ENCODE data around the gene PARN.
"Not testable (repeated sequence)": the region's sequence is repeated elsewhere in the genome, so short reads cannot be mapped to it uniquely, and the experiment has no call there.

Gene PARN

DNA sequence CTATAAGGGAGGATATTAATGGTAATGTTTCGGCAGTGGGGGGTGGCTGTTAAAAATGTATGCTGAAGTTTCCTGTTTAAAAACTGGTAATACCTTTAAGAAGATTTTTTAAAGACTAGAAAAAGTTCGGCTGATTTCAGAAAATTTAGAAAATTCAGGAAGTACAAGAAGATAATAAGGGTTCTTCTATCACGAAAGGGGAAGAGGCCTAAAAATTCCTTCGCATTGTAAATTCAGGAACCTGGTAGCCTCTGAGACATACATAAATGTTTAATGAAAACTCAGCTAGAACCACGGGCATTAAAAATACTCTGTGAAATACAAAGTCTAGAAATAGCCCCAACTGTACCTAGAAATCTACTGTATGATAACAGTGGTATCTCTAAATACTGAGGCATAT lies 181.2 kb downstream of the PARN start:
- H3K27me3 ChIP-seq (ENCODE audit: control insufficient read depth, insufficient read depth, low read length) = no peaks in the 10 kb centered on the region
- no peak overlapping the region for H3K9ac ChIP-seq (ENCODE audit: low read length)
- no peaks in the 10 kb centered on the region for H3K36me3 ChIP-seq (ENCODE audit: control insufficient read depth, insufficient read depth, low read length)
- H3K4me1 ChIP-seq (ENCODE audit: control insufficient read depth, insufficient read depth, low read length) = no peaks in the 10 kb centered on the region
- H3K9me3 ChIP-seq (ENCODE audit: control insufficient read depth, low read length) = no peaks in the 10 kb centered on the region
- no peak overlapping the region for H3K4me3 ChIP-seq (ENCODE audit: low read length)

DNA sequence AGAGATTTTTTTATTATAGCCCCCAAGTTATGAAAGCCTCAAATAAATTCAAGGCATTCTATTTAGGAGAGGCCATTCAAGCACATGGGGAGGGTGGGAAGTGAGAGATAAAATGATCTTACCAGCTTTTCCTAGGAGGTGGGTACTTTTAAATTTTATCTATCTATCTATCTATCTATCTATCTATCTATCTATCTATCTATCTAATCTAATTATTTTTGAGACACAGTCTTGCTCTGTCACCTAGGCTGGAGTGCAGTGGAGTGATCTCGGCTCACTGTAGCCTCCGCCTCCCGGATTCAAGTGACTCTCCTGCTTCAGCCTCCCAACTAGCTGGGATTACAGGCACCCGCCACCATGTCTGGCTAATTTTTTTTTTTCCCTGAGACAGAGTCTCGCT lies 182.3 kb downstream of the PARN start:
- no peak overlapping the region for H3K9ac ChIP-seq (ENCODE audit: low read length)
- H3K27me3 ChIP-seq (ENCODE audit: control insufficient read depth, insufficient read depth, low read length) = no peaks in the 10 kb centered on the region
- H3K36me3 ChIP-seq (ENCODE audit: control insufficient read depth, insufficient read depth, low read length) = no peaks in the 10 kb centered on the region
- H3K9me3 ChIP-seq (ENCODE audit: control insufficient read depth, low read length) = no peaks in the 10 kb centered on the region
- no peak overlapping the region for H3K4me3 ChIP-seq (ENCODE audit: low read length)
- H3K4me1 ChIP-seq (ENCODE audit: control insufficient read depth, insufficient read depth, low read length) = no peaks in the 10 kb centered on the region

DNA sequence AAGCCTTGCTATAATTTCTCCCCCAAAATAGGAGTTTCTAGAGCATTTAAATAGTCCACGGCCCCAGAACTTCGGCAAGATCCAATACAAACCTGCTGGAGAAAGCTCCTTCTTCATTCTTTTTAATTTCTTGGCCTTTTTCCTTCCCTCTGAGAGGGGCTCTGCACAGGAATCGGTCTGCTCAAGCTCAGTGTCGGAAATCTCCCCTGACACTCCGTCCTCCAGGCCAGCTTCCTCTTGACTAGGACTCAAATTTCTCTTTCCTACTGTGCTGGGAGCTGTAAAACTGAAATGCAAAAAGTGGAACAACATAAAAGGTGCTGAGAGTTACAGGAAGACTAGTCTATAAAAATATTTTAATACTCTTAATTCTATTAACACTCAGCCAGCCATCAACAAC lies 183.3 kb downstream of the PARN start:
- Histone ChIP-seq H3K36me3 (ENCODE audit: control insufficient read depth, insufficient read depth, low read length) (no peaks in the 10 kb centered on the region), H3K9me3 (ENCODE audit: control insufficient read depth, low read length) (no peaks in the 10 kb centered on the region), H3K27me3 (ENCODE audit: control insufficient read depth, insufficient read depth, low read length) (no peaks in the 10 kb centered on the region), H3K9ac (ENCODE audit: low read length) (no peak overlapping the region), H3K4me3 (ENCODE audit: low read length) (no peak overlapping the region), H3K4me1 (ENCODE audit: control insufficient read depth, insufficient read depth, low read length) (no peaks in the 10 kb centered on the region)

DNA sequence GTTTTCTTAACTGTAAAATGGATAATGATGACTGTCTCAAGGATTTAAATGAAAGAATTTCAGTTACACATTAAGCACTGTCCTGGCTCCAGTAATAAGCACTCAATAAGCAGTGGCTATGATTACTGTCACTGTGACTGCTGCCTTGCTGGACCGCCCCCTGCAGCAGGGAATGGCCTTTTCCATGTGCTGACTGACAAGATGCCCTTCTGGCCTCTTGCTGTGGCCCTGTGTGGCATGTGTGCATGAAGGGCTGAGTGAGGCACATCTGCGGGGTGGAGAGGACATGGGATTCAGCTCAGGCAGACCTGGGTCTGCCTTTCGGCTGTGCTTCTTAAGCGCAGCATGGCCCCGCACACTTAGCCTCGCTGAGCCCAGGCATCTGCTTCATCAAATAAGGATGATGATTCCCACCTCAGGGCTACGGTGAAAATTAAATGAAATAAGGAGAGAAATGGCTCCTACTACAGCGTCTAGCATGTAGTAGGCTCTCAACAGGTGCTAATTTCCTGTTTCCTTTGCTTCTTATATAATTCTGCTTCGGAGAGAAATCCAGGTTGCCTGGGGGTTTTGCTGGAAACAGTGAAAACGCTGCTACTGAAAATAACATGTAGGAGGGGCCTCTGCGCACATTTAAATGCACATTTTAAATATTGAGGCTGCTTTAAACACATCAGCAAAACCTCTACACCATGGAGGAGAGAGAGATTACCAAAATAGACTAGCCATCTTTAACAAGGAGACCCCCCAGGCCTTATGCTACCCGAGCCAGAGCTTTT lies 183.9 kb downstream of the PARN start:
- no peaks in the 10 kb centered on the region for H3K27me3 ChIP-seq (ENCODE audit: control insufficient read depth, insufficient read depth, low read length)
- no peaks in the 10 kb centered on the region for H3K36me3 ChIP-seq (ENCODE audit: control insufficient read depth, insufficient read depth, low read length)
- H3K9me3 ChIP-seq (ENCODE audit: control insufficient read depth, low read length) = no peaks in the 10 kb centered on the region
- H3K4me3 ChIP-seq (ENCODE audit: low read length) = no peak overlapping the region
- no peaks in the 10 kb centered on the region for H3K4me1 ChIP-seq (ENCODE audit: control insufficient read depth, insufficient read depth, low read length)
- no peak overlapping the region for H3K9ac ChIP-seq (ENCODE audit: low read length)

DNA sequence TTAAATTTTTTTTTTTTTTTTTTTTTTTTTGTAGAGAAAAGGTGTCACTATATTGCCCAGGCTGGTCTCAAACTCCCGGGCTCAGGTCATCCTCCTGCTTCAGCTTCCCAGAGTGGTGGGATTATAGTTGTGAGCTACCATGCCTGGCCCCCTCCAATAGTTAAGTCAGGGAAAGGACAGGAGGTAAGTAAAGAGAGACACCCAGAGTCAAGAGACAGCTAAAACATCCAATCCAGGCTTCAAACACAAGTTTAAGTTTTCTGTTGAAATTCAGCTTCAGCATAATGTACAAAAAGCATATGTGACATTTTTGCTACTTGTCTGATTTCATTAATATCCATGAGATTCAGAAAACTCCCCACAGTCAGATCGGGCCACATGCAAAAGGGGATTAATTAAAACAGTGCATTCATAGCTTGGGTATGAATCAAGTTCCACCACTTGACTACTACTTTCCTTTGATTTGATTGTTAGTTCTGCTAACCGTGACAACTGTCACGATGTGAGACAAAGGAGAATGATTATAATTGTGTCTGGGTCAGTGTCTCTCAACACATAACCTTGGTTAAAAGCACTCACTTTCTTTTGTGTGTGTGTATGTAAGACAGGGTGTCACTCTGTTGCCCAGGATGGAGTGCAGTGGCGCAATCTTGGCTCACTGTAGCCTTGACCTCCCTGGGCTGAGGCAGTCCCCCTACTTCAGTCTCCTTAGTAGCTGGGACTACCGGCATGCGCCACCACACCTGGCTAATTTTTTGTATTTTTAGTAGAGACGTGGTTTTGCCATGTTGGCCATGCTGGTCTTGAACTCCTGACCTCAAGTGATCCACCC lies 184.9 kb downstream of the PARN start:
- no peaks in the 10 kb centered on the region for H3K4me1 ChIP-seq (ENCODE audit: control insufficient read depth, insufficient read depth, low read length)
- H3K36me3 ChIP-seq (ENCODE audit: control insufficient read depth, insufficient read depth, low read length) = no peaks in the 10 kb centered on the region
- no peak overlapping the region for H3K4me3 ChIP-seq (ENCODE audit: low read length)
- no peaks in the 10 kb centered on the region for H3K27me3 ChIP-seq (ENCODE audit: control insufficient read depth, insufficient read depth, low read length)
- no peak overlapping the region for H3K9ac ChIP-seq (ENCODE audit: low read length)
- no peaks in the 10 kb centered on the region for H3K9me3 ChIP-seq (ENCODE audit: control insufficient read depth, low read length)

DNA sequence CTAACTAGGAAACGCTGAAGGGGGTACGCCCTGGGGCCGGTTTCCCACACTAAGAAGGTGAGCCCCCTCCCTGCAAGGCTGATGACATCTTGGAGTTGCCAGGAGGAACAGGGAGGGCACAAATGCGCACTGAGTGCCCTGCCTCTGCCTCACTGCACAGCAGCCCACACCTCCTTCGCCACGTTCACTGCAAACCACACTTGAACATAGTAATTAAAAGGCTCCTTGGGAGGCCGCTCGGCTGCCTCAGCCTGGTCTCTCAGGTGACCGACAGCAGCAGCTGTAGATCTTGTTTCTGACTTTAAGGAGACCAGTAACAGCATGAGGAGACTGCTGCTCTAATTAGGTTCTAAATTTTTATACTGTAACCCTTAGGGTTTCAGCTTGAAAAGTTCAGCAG lies 188.5 kb downstream of the PARN start:
- not testable (repeated sequence) for H3K4me3 ChIP-seq (ENCODE audit: low read length); H3K4me1 ChIP-seq (ENCODE audit: control insufficient read depth, insufficient read depth, low read length); H3K36me3 ChIP-seq (ENCODE audit: control insufficient read depth, insufficient read depth, low read length); H3K9me3 ChIP-seq (ENCODE audit: control insufficient read depth, low read length); H3K27me3 ChIP-seq (ENCODE audit: control insufficient read depth, insufficient read depth, low read length); H3K9ac ChIP-seq (ENCODE audit: low read length)

DNA sequence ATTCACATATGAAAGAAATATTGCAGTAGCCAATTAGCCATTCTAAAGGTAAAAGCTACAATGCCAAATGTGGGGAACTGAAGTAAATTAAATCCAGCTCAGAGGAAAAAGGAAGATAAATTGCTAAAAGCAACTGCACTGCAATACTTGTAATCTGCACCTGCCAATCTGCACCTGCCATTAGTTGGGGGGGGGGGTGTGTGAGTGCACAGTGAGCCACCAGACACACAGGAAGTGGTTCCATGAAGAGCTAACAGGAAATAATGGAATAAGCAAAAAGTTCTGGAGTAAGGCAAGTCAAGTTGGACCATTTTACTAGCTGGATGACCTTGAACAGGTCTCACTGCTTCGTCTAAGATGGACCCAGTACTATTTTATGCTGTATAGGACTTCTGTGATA lies 191.8 kb downstream of the PARN start:
- no peaks in the 10 kb centered on the region for H3K9me3 ChIP-seq (ENCODE audit: control insufficient read depth, low read length)
- no peaks in the 10 kb centered on the region for H3K4me1 ChIP-seq (ENCODE audit: control insufficient read depth, insufficient read depth, low read length)
- no peak overlapping the region for H3K9ac ChIP-seq (ENCODE audit: low read length)
- H3K4me3 ChIP-seq (ENCODE audit: low read length) = no peak overlapping the region
- no peaks in the 10 kb centered on the region for H3K27me3 ChIP-seq (ENCODE audit: control insufficient read depth, insufficient read depth, low read length)
- H3K36me3 ChIP-seq (ENCODE audit: control insufficient read depth, insufficient read depth, low read length) = no peaks in the 10 kb centered on the region

DNA sequence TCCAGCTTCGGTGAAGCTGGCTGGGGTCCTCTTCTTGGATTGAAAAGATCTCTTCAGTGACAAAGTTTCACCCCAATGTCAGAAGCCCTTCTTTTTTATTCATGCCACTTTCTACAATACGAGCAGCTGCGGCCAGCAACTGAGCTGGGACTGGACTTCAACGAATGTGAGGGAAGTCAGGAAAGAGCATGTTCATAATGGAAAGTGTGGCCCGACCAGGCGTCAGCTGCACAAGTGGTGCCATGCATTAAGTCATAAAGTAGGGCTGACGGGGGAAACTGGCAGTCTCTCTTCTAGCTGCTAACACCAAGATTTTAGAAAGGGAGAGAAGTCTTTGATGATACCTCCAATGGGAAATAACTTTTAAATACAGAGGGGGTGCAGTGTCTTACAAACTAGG lies 192.6 kb downstream of the PARN start:
- H3K4me1 ChIP-seq (ENCODE audit: control insufficient read depth, insufficient read depth, low read length) = no peaks in the 10 kb centered on the region
- H3K27me3 ChIP-seq (ENCODE audit: control insufficient read depth, insufficient read depth, low read length) = no peaks in the 10 kb centered on the region
- no peaks in the 10 kb centered on the region for H3K36me3 ChIP-seq (ENCODE audit: control insufficient read depth, insufficient read depth, low read length)
- no peak overlapping the region for H3K9ac ChIP-seq (ENCODE audit: low read length)
- no peak overlapping the region for H3K4me3 ChIP-seq (ENCODE audit: low read length)
- H3K9me3 ChIP-seq (ENCODE audit: control insufficient read depth, low read length) = no peaks in the 10 kb centered on the region

DNA sequence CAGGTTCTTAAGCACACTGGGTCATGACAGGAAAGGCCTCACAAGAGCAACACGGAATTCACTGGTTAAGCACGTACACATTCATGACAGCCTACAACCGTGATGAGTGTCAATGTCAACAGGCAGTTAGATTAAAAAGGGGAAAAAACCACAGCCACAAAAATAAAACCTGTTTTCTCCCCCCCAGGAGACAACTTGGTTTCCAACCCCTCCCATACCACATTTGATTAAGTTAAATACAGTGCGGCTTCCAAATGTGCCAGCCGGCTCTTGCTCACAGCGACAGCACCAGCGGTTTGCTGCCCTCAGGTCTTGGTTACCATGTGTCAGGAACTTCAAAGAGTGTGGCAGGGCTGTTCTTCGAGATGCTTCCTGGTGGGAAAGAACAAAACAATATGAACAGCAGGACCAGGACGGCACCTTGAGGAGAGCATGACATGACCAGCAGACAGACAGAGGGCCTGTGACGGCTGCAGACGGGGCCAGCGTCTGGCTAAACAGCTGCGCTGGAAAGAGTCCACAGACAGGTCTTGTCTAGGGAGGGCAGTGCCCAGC lies 193.6 kb downstream of the PARN start:
- H3K27me3 ChIP-seq (ENCODE audit: control insufficient read depth, insufficient read depth, low read length) = no peaks in the 10 kb centered on the region
- H3K9ac ChIP-seq (ENCODE audit: low read length) = no peak overlapping the region
- no peaks in the 10 kb centered on the region for H3K9me3 ChIP-seq (ENCODE audit: control insufficient read depth, low read length)
- H3K36me3 ChIP-seq (ENCODE audit: control insufficient read depth, insufficient read depth, low read length) = no peaks in the 10 kb centered on the region
- no peaks in the 10 kb centered on the region for H3K4me1 ChIP-seq (ENCODE audit: control insufficient read depth, insufficient read depth, low read length)
- H3K4me3 ChIP-seq (ENCODE audit: low read length) = no peak overlapping the region

DNA sequence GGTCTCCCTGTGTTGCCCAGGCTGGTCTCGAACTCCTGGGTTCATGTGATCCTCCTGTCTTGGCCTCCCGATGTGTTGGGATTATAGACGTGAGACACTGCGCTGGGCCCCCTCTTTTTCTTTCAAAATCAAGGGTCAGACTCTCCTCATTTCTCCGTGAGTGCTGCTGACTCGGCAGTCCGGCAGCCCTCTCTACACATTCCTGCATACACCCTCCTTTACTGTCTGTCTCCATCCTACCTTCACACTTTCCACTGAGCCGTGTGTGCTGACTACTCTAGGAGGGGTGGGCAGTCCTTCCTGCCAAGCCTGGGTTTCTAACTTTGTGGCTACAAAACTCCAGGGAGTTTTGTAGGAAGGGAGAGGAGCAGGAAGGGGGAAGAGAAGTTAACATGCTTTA lies 195.2 kb downstream of the PARN start:
- H3K9me3 ChIP-seq (ENCODE audit: control insufficient read depth, low read length) = no peaks in the 10 kb centered on the region
- no peak overlapping the region for H3K9ac ChIP-seq (ENCODE audit: low read length)
- H3K27me3 ChIP-seq (ENCODE audit: control insufficient read depth, insufficient read depth, low read length) = no peaks in the 10 kb centered on the region
- no peaks in the 10 kb centered on the region for H3K36me3 ChIP-seq (ENCODE audit: control insufficient read depth, insufficient read depth, low read length)
- H3K4me3 ChIP-seq (ENCODE audit: low read length) = no peak overlapping the region
- H3K4me1 ChIP-seq (ENCODE audit: control insufficient read depth, insufficient read depth, low read length) = no peaks in the 10 kb centered on the region

DNA sequence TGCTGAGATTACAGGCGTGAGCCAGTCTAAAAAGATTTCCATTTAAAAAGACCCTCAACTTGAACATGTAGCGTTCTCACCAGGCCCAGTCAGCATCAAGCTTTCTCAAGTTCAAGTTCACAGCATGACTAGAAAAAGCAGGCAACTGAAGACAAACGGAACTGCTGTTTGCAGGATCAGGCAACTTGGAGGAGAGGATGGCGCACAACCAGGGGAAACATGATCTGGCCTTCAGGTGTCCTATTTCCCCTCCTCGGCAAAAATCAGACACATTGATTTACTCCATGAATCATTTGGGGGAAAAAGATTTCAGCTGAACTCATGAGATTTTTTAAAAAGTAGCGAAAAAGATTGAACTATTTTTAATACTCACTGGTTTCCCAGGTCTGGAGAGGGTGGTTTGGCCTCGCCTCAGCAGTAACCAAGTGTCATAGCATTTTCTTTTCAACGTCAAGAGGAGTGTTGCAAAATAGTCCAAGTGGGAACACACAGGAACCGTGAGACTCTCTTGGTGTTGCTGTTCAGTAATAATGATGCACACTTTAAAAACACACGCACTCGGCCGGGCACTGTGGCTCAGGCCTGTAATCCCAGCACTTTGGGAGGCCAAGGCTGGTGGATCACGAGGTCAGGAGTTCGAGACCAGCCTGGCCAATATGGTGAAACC lies 201.0 kb downstream of the PARN start:
- H3K9ac ChIP-seq (ENCODE audit: low read length); H3K9me3 ChIP-seq (ENCODE audit: control insufficient read depth, low read length); H3K27me3 ChIP-seq (ENCODE audit: control insufficient read depth, insufficient read depth, low read length); H3K36me3 ChIP-seq (ENCODE audit: control insufficient read depth, insufficient read depth, low read length); H3K4me3 ChIP-seq (ENCODE audit: low read length); H3K4me1 ChIP-seq (ENCODE audit: control insufficient read depth, insufficient read depth, low read length): not testable (repeated sequence)

DNA sequence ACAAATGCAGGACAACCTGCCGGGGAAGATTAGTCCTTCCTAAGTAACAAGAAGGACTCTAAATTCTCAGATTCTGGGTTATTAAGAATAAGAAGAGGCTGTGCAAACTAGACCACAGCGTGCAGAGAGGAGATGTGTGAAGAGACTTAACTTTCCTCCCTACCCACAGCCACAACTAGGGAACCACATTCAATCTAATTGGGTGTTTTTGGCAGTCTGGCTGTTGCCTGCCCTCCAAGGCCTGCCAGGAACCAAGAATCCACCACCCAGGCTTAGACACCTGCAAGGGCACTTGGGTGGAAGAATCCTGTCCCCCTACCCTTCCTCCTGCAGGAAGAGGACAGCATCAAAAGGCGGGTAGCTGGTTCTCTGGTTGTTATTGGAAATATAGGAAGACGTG lies 202.0 kb downstream of the PARN start:
- H3K4me3 ChIP-seq (ENCODE audit: low read length) = no peak overlapping the region
- no peaks in the 10 kb centered on the region for H3K36me3 ChIP-seq (ENCODE audit: control insufficient read depth, insufficient read depth, low read length)
- H3K27me3 ChIP-seq (ENCODE audit: control insufficient read depth, insufficient read depth, low read length) = no peaks in the 10 kb centered on the region
- H3K9me3 ChIP-seq (ENCODE audit: control insufficient read depth, low read length) = no peaks in the 10 kb centered on the region
- no peak overlapping the region for H3K9ac ChIP-seq (ENCODE audit: low read length)
- H3K4me1 ChIP-seq (ENCODE audit: control insufficient read depth, insufficient read depth, low read length) = no peaks in the 10 kb centered on the region

Measured in mucosa of stomach (tissue), 1 donor.